ENCODE results near the gene HIBCH. TPM values are rescaled to one million over a fixed set of nuclear protein-coding genes. Genes with fewer than 3 reads are reported as not detected.
"Not testable (repeated sequence)": the region's sequence is repeated elsewhere in the genome, so short reads cannot be mapped to it uniquely, and the experiment has no call there.

HIBCH gene
- total RNA-seq, 2 donors from 2014 or later: 31.4 to 34.4 TPM

DNA sequence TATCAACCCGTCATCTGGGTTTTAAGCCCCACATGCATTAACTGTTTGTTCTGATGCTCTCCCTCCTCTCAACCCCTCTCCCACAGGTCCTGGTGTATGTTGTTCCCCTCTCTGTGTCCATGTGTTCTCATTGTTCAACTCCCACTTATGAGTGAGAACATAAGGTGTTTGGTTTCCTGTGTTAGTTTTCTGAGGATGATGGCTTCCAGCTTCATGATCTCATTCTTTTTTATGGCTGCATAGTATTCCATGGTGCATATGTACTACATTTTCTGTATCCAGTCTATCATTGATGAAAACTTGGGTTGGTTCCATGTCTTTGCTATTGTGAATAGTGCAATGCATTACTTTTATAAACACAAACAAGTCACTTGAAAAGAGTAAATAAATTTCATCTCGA is 16.8 kb upstream of the HIBCH start:
- TF ChIP-seq, protein P1, sequence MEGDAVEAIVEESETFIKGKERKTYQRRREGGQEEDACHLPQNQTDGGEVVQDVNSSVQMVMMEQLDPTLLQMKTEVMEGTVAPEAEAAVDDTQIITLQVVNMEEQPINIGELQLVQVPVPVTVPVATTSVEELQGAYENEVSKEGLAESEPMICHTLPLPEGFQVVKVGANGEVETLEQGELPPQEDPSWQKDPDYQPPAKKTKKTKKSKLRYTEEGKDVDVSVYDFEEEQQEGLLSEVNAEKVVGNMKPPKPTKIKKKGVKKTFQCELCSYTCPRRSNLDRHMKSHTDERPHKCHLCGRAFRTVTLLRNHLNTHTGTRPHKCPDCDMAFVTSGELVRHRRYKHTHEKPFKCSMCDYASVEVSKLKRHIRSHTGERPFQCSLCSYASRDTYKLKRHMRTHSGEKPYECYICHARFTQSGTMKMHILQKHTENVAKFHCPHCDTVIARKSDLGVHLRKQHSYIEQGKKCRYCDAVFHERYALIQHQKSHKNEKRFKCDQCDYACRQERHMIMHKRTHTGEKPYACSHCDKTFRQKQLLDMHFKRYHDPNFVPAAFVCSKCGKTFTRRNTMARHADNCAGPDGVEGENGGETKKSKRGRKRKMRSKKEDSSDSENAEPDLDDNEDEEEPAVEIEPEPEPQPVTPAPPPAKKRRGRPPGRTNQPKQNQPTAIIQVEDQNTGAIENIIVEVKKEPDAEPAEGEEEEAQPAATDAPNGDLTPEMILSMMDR (IDR thresholded peaks at IDR 0.05): no peak
- DNase-seq (ENCODE audit: low spot score): no peak
- no peak for ATAC-seq (ENCODE audit: insufficient number of reproducible peaks, low FRiP score, low read depth)
- H3K36me3 ChIP-seq: no peaks in the 10 kb centered on the region
- H3K4me3 ChIP-seq: no peak overlapping the region
- no peaks in the 10 kb centered on the region for H3K9me3 ChIP-seq
- no peaks in the 10 kb centered on the region for H3K27me3 ChIP-seq (replicated peaks; ENCODE audit: insufficient read depth)
- H3K4me1 ChIP-seq (ENCODE audit: control insufficient read depth in 1 of 2, low read depth in 2 of 2): peaks cover 0 to 19% of the 10 kb centered on the region in 2 donors
- H3K27ac ChIP-seq: no peak overlapping the region

- peaks cover 0 to 19% of the 10 kb centered on the region in 2 donors for H3K4me1 ChIP-seq (ENCODE audit: control insufficient read depth in 1 of 2, low read depth in 2 of 2)
Observed at GRCh38 chr2:190335584-190335983, 16.0 kb upstream of the HIBCH start.

GRCh38 chr2:190335225-190335559 is 15.6 kb upstream of the HIBCH start:
- DNase-seq (ENCODE audit: low spot score) (no peak), ATAC-seq (ENCODE audit: insufficient number of reproducible peaks, low FRiP score, low read depth) (no peak)
- no peaks in the 10 kb centered on the region for H3K27me3 ChIP-seq (replicated peaks; ENCODE audit: insufficient read depth)
- no peak overlapping the region for H3K4me3 ChIP-seq
- TF ChIP-seq, protein P1 (IDR thresholded peaks at IDR 0.05): no peak
- no peak overlapping the region for H3K27ac ChIP-seq
- no peaks in the 10 kb centered on the region for H3K9me3 ChIP-seq
- H3K4me1 ChIP-seq (ENCODE audit: control insufficient read depth in 1 of 2, low read depth in 2 of 2): peaks cover 0 to 19% of the 10 kb centered on the region in 2 donors
- no peaks in the 10 kb centered on the region for H3K36me3 ChIP-seq

More at GRCh38 chr2:190335584-190335983, 16.0 kb upstream of the HIBCH start:
- not testable (repeated sequence) for DNase-seq (ENCODE audit: low spot score); H3K36me3 ChIP-seq; H3K9me3 ChIP-seq; H3K4me3 ChIP-seq; H3K27ac ChIP-seq; H3K27me3 ChIP-seq (replicated peaks; ENCODE audit: insufficient read depth); ATAC-seq (ENCODE audit: insufficient number of reproducible peaks, low FRiP score, low read depth)

DNA sequence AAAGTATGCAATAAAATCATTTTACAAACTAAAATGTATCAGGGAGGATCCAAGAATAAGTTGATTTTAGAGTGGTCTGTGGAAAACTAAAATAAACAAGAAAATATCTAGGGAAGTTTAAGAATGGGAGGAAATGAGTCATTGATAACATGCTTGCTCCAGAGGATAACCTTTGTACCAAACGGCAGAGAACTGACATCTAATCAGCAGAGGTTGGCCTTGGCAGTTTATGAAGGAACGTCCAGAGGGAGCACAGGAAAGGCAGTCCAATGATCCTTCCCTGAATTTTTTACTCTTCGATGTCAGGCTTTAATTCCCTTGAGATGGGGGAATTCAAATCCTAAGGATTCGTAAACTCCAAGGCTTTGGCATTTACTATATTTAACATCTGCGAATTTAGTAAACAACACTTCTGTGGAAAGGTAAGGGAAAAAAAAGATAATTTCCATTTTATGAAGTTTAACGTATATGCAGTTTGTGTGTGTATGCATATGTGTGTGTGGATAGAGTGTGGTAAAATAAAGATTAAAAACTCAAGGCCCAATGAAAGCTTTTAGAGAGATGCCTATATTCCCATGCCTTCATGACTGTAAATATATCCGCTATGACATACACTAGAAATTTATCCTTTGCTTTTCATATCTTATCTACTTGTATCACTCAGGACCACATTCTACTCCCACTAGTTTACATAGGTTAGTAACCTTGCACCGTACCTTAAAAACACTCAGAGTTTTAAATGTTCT is 15.0 kb upstream of the HIBCH start:
- TF ChIP-seq, protein P1 (IDR thresholded peaks at IDR 0.05): no peak
- Histone ChIP-seq H3K27me3 (replicated peaks; ENCODE audit: insufficient read depth) (no peaks in the 10 kb centered on the region), H3K4me3 (no peak overlapping the region), H3K4me1 (ENCODE audit: control insufficient read depth in 1 of 2, low read depth in 2 of 2) (peaks cover 0 to 19% of the 10 kb centered on the region in 2 donors), H3K36me3 (no peaks in the 10 kb centered on the region), H3K9me3 (no peaks in the 10 kb centered on the region), H3K27ac (peak overlapping the region; percentile 18 to 65)
- no peak for DNase-seq (ENCODE audit: low spot score)
- ATAC-seq (ENCODE audit: insufficient number of reproducible peaks, low FRiP score, low read depth): no peak

- H3K4me1 ChIP-seq (ENCODE audit: control insufficient read depth in 1 of 2, low read depth in 2 of 2): peaks cover 0 to 19% of the 10 kb centered on the region in 2 donors
- DNase-seq (ENCODE audit: low spot score) (no peak), ATAC-seq (ENCODE audit: insufficient number of reproducible peaks, low FRiP score, low read depth) (no peak)
- H3K4me3 ChIP-seq: peak overlapping the region; percentile 45
- H3K36me3 ChIP-seq: no peaks in the 10 kb centered on the region
- peak overlapping the region; percentile 18 to 65 for H3K27ac ChIP-seq
- H3K27me3 ChIP-seq (replicated peaks; ENCODE audit: insufficient read depth): no peaks in the 10 kb centered on the region
- TF ChIP-seq, protein P1 (IDR thresholded peaks at IDR 0.05): no peak
- H3K9me3 ChIP-seq: no peaks in the 10 kb centered on the region
Observed at GRCh38 chr2:190333928-190334327, 14.3 kb upstream of the HIBCH start.

Measured in thoracic aorta (tissue), 2 donors.